GM19468 (cell line): ENCODE measurements around the gene HOXA5.
A peak's percentile ranks its signal among the peaks of the same experiment; 100 is the strongest.

Source experiments
- ATAC-seq: cut with Tn5 transposase; IDR thresholded peaks from one replicate; pipeline ENCODE4 v1.9.1; 2021; ENCODE audit warnings: mild to moderate bottlenecking, moderate library complexity, moderate number of reproducible peaks; ENCODE audit not compliant: unreplicated experiment; ENCODE audit errors: extremely low read depth

HOXA5 gene

GRCh38 chr7:27150568-27151340, 7.3 kb upstream of the HOXA5 start:
- peak; percentile 18 for ATAC-seq

GRCh38 chr7:27149842-27150567, 6.5 kb upstream of the HOXA5 start:
- no peak for ATAC-seq

GRCh38 chr7:27148756-27149641, 5.5 kb upstream of the HOXA5 start:
- no peak for ATAC-seq

GRCh38 chr7:27148031-27148755, 4.7 kb upstream of the HOXA5 start:
- ATAC-seq = no peak

GRCh38 chr7:27147199-27148030, 3.9 kb upstream of the HOXA5 start, which contains the start of gene HOXA6:
TSS of gene HOXA6 (minus strand) at chr7:27147774. CDS start at chr7:27147749, 25 bp downstream.
- no peak for ATAC-seq

- ATAC-seq = no peak
Measured at GRCh38 chr7:27146491-27147198, 3.2 kb upstream of the HOXA5 start.

- no peak for ATAC-seq
Measured at GRCh38 chr7:27145914-27146412, 2.5 kb upstream of the HOXA5 start.

- ATAC-seq = no peak
Measured at GRCh38 chr7:27145165-27145913, 1.9 kb upstream of the HOXA5 start.

GRCh38 chr7:27144781-27145164, 1.3 kb upstream of the HOXA5 start:
- no peak for ATAC-seq

- ATAC-seq = no peak
Measured at GRCh38 chr7:27143950-27144780, 684 bp upstream of the HOXA5 start.

- ATAC-seq = no peak
Measured at GRCh38 chr7:27142580-27143022, 880 bp downstream of the HOXA5 start.

- no peak for ATAC-seq
Measured at GRCh38 chr7:27141923-27142579, 1.4 kb downstream of the HOXA5 start.

GRCh38 chr7:27141137-27141922, 2.2 kb downstream of the HOXA5 start:
- ATAC-seq = no peak

GRCh38 chr7:27140126-27140857, 3.2 kb downstream of the HOXA5 start:
- no peak for ATAC-seq
